K562 (cell line): ENCODE data around the gene ARHGAP10. TPM values are rescaled to one million over a fixed set of nuclear protein-coding genes. Genes with fewer than 3 reads are reported as not detected.

Experiments
- ATAC-seq: fragments of 200-7000 bp; cut with Tn5 transposase; 3 replicates; pipeline ENCODE4 v1.9.1; 2020; ENCODE audit warnings: moderate library complexity
- BruUV-seq: library from RNA; stranded (reverse); fragments of 400-500 nt; replicated peaks from 2 replicates; lab custom pipeline; 2021; lab: Mats Ljungman, UMichigan
- CTCF ChIA-PET: fragments of 300-600 bp; formaldehyde crosslinking; extraction: SDS; loops from one replicate; lab custom pipeline; 2021; ENCODE audit warnings: low intra/inter-chr PET ratio; lab: Yijun Ruan, JAX
- POLR2A ChIA-PET: fragments of 300-600, 350-650 bp; sonication (Branson Sonifier 250); formaldehyde crosslinking; extraction: SDS; loops from one replicate; lab custom pipeline; 2021; ENCODE audit warnings: antibody characterized with exemption, inconsistent platforms; lab: Yijun Ruan, JAX
- DNase-seq, 4 experiments: peaks; one replicate each; pipeline versions ENCODE4 v3.0.0 to v3.0.0-alpha.2; 2011 to 2018; ENCODE audit warnings: low spot score in 3 of 4, mixed read lengths in 3 of 4; ENCODE audit errors: extremely low read depth in 1 of 4
- FAIRE-seq: peaks from 2 replicates; lab custom pipeline; 2011; peaks lifted over from hg19 to GRCh38; lab: Jason Lieb, UNC
- H2AFZ ChIP-seq: 2 replicates; pipeline ENCODE4 v1.6.0; 2011; ENCODE audit warnings: low read depth, low read length, control low read depth, inconsistent platforms
- H3K27ac ChIP-seq: fragments of 200-600 bp; 3 replicates; pipeline ENCODE4 v1.8.0; 2011; ENCODE audit warnings: low read depth, mild to moderate bottlenecking, control low read depth, inconsistent platforms, low read length, moderate library complexity, mixed read lengths; ENCODE audit errors: extremely low read depth
- H3K27me3 ChIP-seq, 2 experiments: fragments of 300-600 bp in 1 of 2; 2 replicates in 1 of 2; 3 replicates in 1 of 2; pipeline versions ENCODE4 v1.6.0 to v1.8.0; 2011; ENCODE audit warnings: inconsistent platforms in 2 of 2, low read length in 2 of 2, mild to moderate bottlenecking in 1 of 2, mixed read lengths in 1 of 2, moderate library complexity in 1 of 2; ENCODE audit not compliant: control insufficient read depth in 2 of 2, insufficient read depth in 2 of 2
- H3K36me3 ChIP-seq: fragments of 300-600 bp; 3 replicates; pipeline ENCODE4 v1.8.0; 2011; ENCODE audit warnings: mild to moderate bottlenecking, low read length, inconsistent platforms; ENCODE audit not compliant: control insufficient read depth, insufficient read depth
- H3K4me1 ChIP-seq, 2 experiments: fragments of 200-600 bp in 1 of 2; replicated peaks in 1 of 2; 2 replicates in 1 of 2; 3 replicates in 1 of 2; pipeline versions ENCODE4 v1.5.1 to v1.8.0; 2011; ENCODE audit warnings: inconsistent platforms in 2 of 2, low read length in 2 of 2, mild to moderate bottlenecking in 1 of 2, mixed read lengths in 1 of 2, moderate library complexity in 1 of 2; ENCODE audit not compliant: control insufficient read depth in 2 of 2, insufficient read depth in 2 of 2
- H3K4me2 ChIP-seq: 2 replicates; pipeline ENCODE4 v1.6.1; 2011; ENCODE audit warnings: low read length, control low read depth, inconsistent platforms, mixed read lengths; ENCODE audit not compliant: insufficient read depth
- H3K4me3 ChIP-seq: fragments of 200-600 bp; sonication (generic), shearing (Covaris generic); 2 replicates; pipeline ENCODE4 v1.5.1; 2016; ENCODE audit warnings: control low read depth, inconsistent platforms
- H3K79me2 ChIP-seq: fragments of 200-600 bp; 3 replicates; pipeline ENCODE4 v1.8.0; 2011; ENCODE audit warnings: low read length, inconsistent platforms; ENCODE audit not compliant: control insufficient read depth, insufficient read depth
- H3K9ac ChIP-seq, 2 experiments: 2 replicates each; pipeline versions ENCODE4 v1.6.0 to v1.6.1; 2011; ENCODE audit warnings: low read depth in 2 of 2, low read length in 2 of 2, control low read depth in 1 of 2, inconsistent platforms in 1 of 2, mild to moderate bottlenecking in 1 of 2, mixed read lengths in 1 of 2; ENCODE audit not compliant: insufficient read depth in 1 of 2
- H3K9me1 ChIP-seq: one replicate; pipeline ENCODE4 v1.6.0; 2011; ENCODE audit warnings: inconsistent platforms, mild to moderate bottlenecking, low read length, moderate library complexity; ENCODE audit not compliant: control insufficient read depth, insufficient read depth
- H3K9me3 ChIP-seq: replicated peaks from 2 replicates; pipeline ENCODE4 v1.5.1; 2011; ENCODE audit warnings: low read depth, low read length, inconsistent platforms; ENCODE audit not compliant: control insufficient read depth, insufficient read depth
- H4K20me1 ChIP-seq: replicated peaks from 2 replicates; pipeline ENCODE4 v1.6.1; 2011; ENCODE audit warnings: low read length, inconsistent platforms, mixed read lengths; ENCODE audit not compliant: control insufficient read depth, insufficient read depth
- ARID2 ChIP-seq: fragments of 450-650 bp; IDR thresholded peaks from 2 replicates; pipeline ENCODE4 v1.6.1; 2017; ENCODE audit warnings: antibody characterized with exemption, mild to moderate bottlenecking
- ATF7 ChIP-seq: fragments of 450-650 bp; IDR thresholded peaks from 2 replicates; pipeline ENCODE4 v1.7.1; 2014; ENCODE audit warnings: mild to moderate bottlenecking, moderate library complexity
- CHCHD3 ChIP-seq: fragments of 250-450 bp; sonication (Bioruptor Pico); IDR thresholded peaks from 2 replicates; pipeline ENCODE4 v2.1.2; 2022; ENCODE audit warnings: mild to moderate bottlenecking
- CHD1 ChIP-seq: fragments of 200-600 bp; sonication (generic); IDR thresholded peaks from one replicate; pipeline ENCODE4 v1.6.1; 2012; ENCODE audit warnings: mild to moderate bottlenecking, moderate library complexity, low read length, inconsistent platforms
- FOSL1 ChIP-seq: fragments of 200-800 bp; sonication (Bioruptor generic); conservative IDR thresholded peaks from 2 replicates; pipeline ENCODE4 v1.6.1; 2016; ENCODE audit warnings: missing genetic modification characterization, missing compliant biosample characterization
- MEF2A ChIP-seq: IDR thresholded peaks from 2 replicates; pipeline ENCODE4 v1.6.1; 2011; ENCODE audit warnings: low read depth, mild to moderate bottlenecking, low read length, moderate library complexity; ENCODE audit not compliant: control insufficient read depth
- NFYB ChIP-seq: IDR thresholded peaks from 2 replicates; pipeline ENCODE4 v1.6.1; 2011; ENCODE audit warnings: mild to moderate bottlenecking, moderate library complexity; ENCODE audit not compliant: insufficient read length; ENCODE audit errors: extremely low read depth
- RBFOX2 ChIP-seq: fragments of 200-400 bp; formaldehyde crosslinking; IDR thresholded peaks from 2 replicates; pipeline ENCODE4 v1.6.1; 2017; ENCODE audit warnings: low read depth, mild to moderate bottlenecking, low read length, moderate library complexity
- RNF2 ChIP-seq: sonication (generic); IDR thresholded peaks from 2 replicates; pipeline ENCODE4 v1.6.1; 2016
- SRSF7 ChIP-seq: fragments of 200-400 bp; formaldehyde crosslinking; optimal IDR thresholded peaks from 2 replicates; pipeline ENCODE3; 2017; ENCODE audit warnings: mild to moderate bottlenecking, low read depth, low read length
- ZFP36 ChIP-seq: fragments of 150-350 bp; IDR thresholded peaks from 2 replicates; pipeline ENCODE4 v1.6.1; 2018; ENCODE audit warnings: low read length, low read depth; ENCODE audit not compliant: partially characterized antibody
- ZNF217 ChIP-seq: sonication (generic); formaldehyde crosslinking; IDR thresholded peaks from 2 replicates; pipeline ENCODE4 v1.8.0; 2022; ENCODE audit warnings: mild to moderate bottlenecking, missing genetic modification reagents
- ZNF316 ChIP-seq: fragments of 450-650 bp; IDR thresholded peaks from 2 replicates; pipeline ENCODE4 v1.6.1; 2016
- ZNF609 ChIP-seq: sonication (generic); formaldehyde crosslinking; IDR thresholded peaks from 2 replicates; pipeline ENCODE4 v1.8.1; 2023; ENCODE audit warnings: missing genetic modification reagents, mild to moderate bottlenecking, borderline replicate concordance
- WGBS: fragments of 100-300 bp; shearing (Covaris generic); methylation state at CpG from one replicate; pipeline ENCODE4 v1.1.6; 2016; ENCODE audit warnings: low coverage, mixed read lengths; ENCODE audit not compliant: insufficient coverage; ENCODE audit errors: missing lambda C conversion rate; 5-methylcytosine and 5-hydroxymethylcytosine counted together
- in situ Hi-C: fragments of 300-500 bp; cut with MboI; formaldehyde crosslinking; loops from 4 replicates; pipeline ENCODE4 v1.15.0; 2018; ENCODE audit warnings: inconsistent platforms, mixed read lengths
- intact Hi-C: fragments of 100-400 bp; cut with micrococcal nuclease; formaldehyde crosslinking; loops from 2 replicates; pipeline ENCODE4 v1.14.2; 2022
- polyA plus RNA-seq, 8 experiments: library from polyadenylated mRNA; depleted of rRNA in 4 of 8; stranded (reverse) in 5 of 8; unstranded in 3 of 8; fragments of >200 nt; fragmentation: Nextera tagmentation in 2 of 8; fragmentation: Illumina TruSeq in 1 of 8; extraction: Ambion mirVana in 2 of 8; extraction: Trizol in 1 of 8; gene quantifications; 2 replicates each; pipeline versions ENCODE4 v1.2.1 to v1.2.3, GENCODE V29; 2011 to 2014; ENCODE audit warnings: inconsistent platforms in 1 of 8, missing spikeins in 1 of 8
- total RNA-seq, 7 experiments: library from RNA; depleted of rRNA in 6 of 7; stranded (reverse); fragments of >200 nt in 6 of 7; fragmentation: Illumina TruSeq in 2 of 7; extraction: Trizol in 2 of 7; gene quantifications; 2 replicates each; pipeline versions ENCODE4 v1.2.1 to v1.2.3, GENCODE V29; 2011 to 2021; ENCODE audit warnings: low replicate concordance in 1 of 7

ARHGAP10 gene
- total and polyA plus RNA-seq, 9 of the 15 experiments (the other 6 are each of a cell fraction or from before 2014, with no cell fraction given) = 0.03 to 0.22 (median 0.06) TPM; not detected in 3

DNA sequence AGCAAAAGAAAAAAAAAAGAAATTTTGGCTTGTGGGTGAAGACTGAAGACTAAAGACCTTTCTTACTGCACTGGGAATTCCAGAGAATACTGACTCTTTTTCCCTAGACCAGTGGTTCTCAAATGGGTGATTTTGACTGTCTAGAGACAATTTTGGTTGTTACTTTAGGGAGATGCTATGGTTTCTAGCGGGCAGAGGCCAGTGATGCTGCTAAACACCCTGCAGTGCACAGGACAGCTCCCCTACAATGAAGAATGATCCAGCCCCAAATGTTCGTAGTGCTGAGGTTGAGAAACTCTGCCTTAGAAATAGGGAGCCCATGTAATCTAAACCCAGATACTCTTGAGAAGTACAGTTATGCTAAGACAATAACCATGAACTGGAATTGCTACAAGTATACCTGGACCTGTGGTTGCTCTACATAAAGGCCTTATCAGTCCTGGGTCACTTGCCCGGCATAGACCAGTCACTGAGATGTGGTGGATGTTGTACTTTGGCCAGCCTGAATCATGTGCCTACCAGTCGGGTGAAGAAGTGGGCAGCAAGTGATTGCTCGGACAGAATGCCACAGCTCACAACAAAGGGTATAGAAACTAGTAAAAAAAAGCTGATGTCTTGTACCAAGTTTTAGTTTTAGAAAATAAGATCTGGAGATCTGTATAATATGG is 16.0 kb downstream of the ARHGAP10 start:
- no peak for FAIRE-seq
- no peaks in the 10 kb centered on the region for H4K20me1 ChIP-seq
- H3K9ac ChIP-seq = no peak overlapping the region
- WGBS = 0% methylated on average over 5 of the region's 5 CpGs
- no peaks in the 10 kb centered on the region for H3K36me3 ChIP-seq
- H3K9me1 ChIP-seq = no peaks in the 10 kb centered on the region
- no peaks in the 10 kb centered on the region for H3K79me2 ChIP-seq
- no peak overlapping the region for H3K4me3 ChIP-seq
- no peaks in the 10 kb centered on the region; a peak in 1 of 5 replicates for H3K4me1 ChIP-seq
- no peaks in the 10 kb centered on the region for H3K9me3 ChIP-seq
- in situ Hi-C loops = no loop called here
- no peak for TF ChIP-seq CHCHD3
- no peak for TF ChIP-seq RNF2
- TF ChIP-seq CHD1 = no peak
- TF ChIP-seq ZNF217 (CRISPR knock-in tag) = no peak
- no peak for TF ChIP-seq ZFP36
- TF ChIP-seq NFYB = no peak
- TF ChIP-seq FOSL1 (tag) = no peak
- TF ChIP-seq MEF2A = no peak
- TF ChIP-seq SRSF7 = no peak
- no peak for TF ChIP-seq RBFOX2
- no peak for TF ChIP-seq ARID2
- TF ChIP-seq ATF7 = no peak
- no peak for TF ChIP-seq ZNF316
- no peak for TF ChIP-seq ZNF609 (CRISPR knock-in tag)
- TF ChIP-seq, all 486 proteins: peak for 0
- no TSS peak for BruUV-seq
- Histone ChIP-seq H3K27ac (no peak overlapping the region), H3K4me2 (no peak overlapping the region), H3K27me3 (peaks cover 5 to 21% of the 10 kb centered on the region in 2 experiments; a peak in 3 of 5 replicates), H2AFZ (no peak overlapping the region)
- ATAC-seq (no peak), DNase-seq (no peak)
- ChIA-PET CTCF (no interaction called here), POLR2A (no interaction called here)
- intact Hi-C loops = no loop called here
